Measurements from ENCODE around the gene NDOR1.
A peak's percentile ranks its signal among the peaks of the same experiment; 100 is the strongest.

NDOR1 gene

GRCh38 chr9:137184881-137185660 lies 20.4 kb upstream of the NDOR1 start:
- peak overlapping the region; percentile 91 for H3K4me2 ChIP-seq (ENCODE audit: low read depth, low read length, poor library complexity, severe bottlenecking)
- no peak overlapping the region for H3K4me3 ChIP-seq (ENCODE audit: low read length, poor library complexity, severe bottlenecking)
- H3K36me3 ChIP-seq (ENCODE audit: insufficient read depth, low read length): peaks cover 21% of the 10 kb centered on the region; the same call in 1 of the 2 replicates
- peaks cover 8% of the 10 kb centered on the region; the same call in 1 of the 2 replicates for H3F3A ChIP-seq (ENCODE audit: low read depth)
- H3K9ac ChIP-seq (ENCODE audit: low read depth, low read length, poor library complexity, severe bottlenecking): no peak overlapping the region
- H3K79me2 ChIP-seq (ENCODE audit: insufficient read depth, low read length): peaks cover 41% of the 10 kb centered on the region
- H3K9me2 ChIP-seq (replicated peaks; ENCODE audit: low read depth, low read length): no peaks in the 10 kb centered on the region
- H3K4me1 ChIP-seq (ENCODE audit: insufficient read depth, low read length, poor library complexity, severe bottlenecking): peaks cover 16% of the 10 kb centered on the region
- no peaks in the 10 kb centered on the region for H3K9me3 ChIP-seq (ENCODE audit: insufficient read depth, low read depth, low read length)
- peaks cover 18% of the 10 kb centered on the region for H4K20me1 ChIP-seq (ENCODE audit: insufficient read depth, low read length, poor library complexity, severe bottlenecking)
- no peaks in the 10 kb centered on the region for H3K27me3 ChIP-seq (ENCODE audit: insufficient read depth, low read length, poor library complexity, severe bottlenecking)
- no peak overlapping the region for H2AFZ ChIP-seq (ENCODE audit: low read length)
- TF ChIP-seq EZH2phosphoT487 (IDR thresholded peaks at IDR 0.05; ENCODE audit: borderline replicate concordance): no peak
- TF ChIP-seq, protein P1, sequence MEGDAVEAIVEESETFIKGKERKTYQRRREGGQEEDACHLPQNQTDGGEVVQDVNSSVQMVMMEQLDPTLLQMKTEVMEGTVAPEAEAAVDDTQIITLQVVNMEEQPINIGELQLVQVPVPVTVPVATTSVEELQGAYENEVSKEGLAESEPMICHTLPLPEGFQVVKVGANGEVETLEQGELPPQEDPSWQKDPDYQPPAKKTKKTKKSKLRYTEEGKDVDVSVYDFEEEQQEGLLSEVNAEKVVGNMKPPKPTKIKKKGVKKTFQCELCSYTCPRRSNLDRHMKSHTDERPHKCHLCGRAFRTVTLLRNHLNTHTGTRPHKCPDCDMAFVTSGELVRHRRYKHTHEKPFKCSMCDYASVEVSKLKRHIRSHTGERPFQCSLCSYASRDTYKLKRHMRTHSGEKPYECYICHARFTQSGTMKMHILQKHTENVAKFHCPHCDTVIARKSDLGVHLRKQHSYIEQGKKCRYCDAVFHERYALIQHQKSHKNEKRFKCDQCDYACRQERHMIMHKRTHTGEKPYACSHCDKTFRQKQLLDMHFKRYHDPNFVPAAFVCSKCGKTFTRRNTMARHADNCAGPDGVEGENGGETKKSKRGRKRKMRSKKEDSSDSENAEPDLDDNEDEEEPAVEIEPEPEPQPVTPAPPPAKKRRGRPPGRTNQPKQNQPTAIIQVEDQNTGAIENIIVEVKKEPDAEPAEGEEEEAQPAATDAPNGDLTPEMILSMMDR (conservative IDR thresholded peaks at IDR 0.05; ENCODE audit: low read length): no peak

- Histone ChIP-seq H3K4me2 (ENCODE audit: low read depth, low read length, poor library complexity, severe bottlenecking) (peak overlapping the region; percentile 91), H3K36me3 (ENCODE audit: insufficient read depth, low read length) (peaks cover 14% of the 10 kb centered on the region; the same call in 1 of the 2 replicates), H4K20me1 (ENCODE audit: insufficient read depth, low read length, poor library complexity, severe bottlenecking) (peaks cover 26% of the 10 kb centered on the region), H3K9me2 (replicated peaks; ENCODE audit: low read depth, low read length) (no peaks in the 10 kb centered on the region), H3K4me3 (ENCODE audit: low read length, poor library complexity, severe bottlenecking) (peak overlapping the region; percentile 96), H3K27me3 (ENCODE audit: insufficient read depth, low read length, poor library complexity, severe bottlenecking) (no peaks in the 10 kb centered on the region), H3K79me2 (ENCODE audit: insufficient read depth, low read length) (peaks cover 49% of the 10 kb centered on the region), H2AFZ (ENCODE audit: low read length) (no peak overlapping the region), H3K9ac (ENCODE audit: low read depth, low read length, poor library complexity, severe bottlenecking) (no peak overlapping the region), H3F3A (ENCODE audit: low read depth) (peaks cover 8% of the 10 kb centered on the region; the same call in 1 of the 2 replicates), H3K4me1 (ENCODE audit: insufficient read depth, low read length, poor library complexity, severe bottlenecking) (peaks cover 20% of the 10 kb centered on the region), H3K9me3 (ENCODE audit: insufficient read depth, low read depth, low read length) (no peaks in the 10 kb centered on the region)
- TF ChIP-seq, protein P1 (conservative IDR thresholded peaks at IDR 0.05; ENCODE audit: low read length): no peak
- no peak for TF ChIP-seq EZH2phosphoT487 (IDR thresholded peaks at IDR 0.05; ENCODE audit: borderline replicate concordance)
These were observed 19.6 kb upstream of the NDOR1 start for GRCh38 chr9:137185921-137186320.

GRCh38 chr9:137186385-137186784 lies 19.1 kb upstream of the NDOR1 start:
- TF ChIP-seq EZH2phosphoT487 (IDR thresholded peaks at IDR 0.05; ENCODE audit: borderline replicate concordance): no peak
- TF ChIP-seq, protein P1 (conservative IDR thresholded peaks at IDR 0.05; ENCODE audit: low read length): no peak
- H3K4me3 ChIP-seq (ENCODE audit: low read length, poor library complexity, severe bottlenecking): peak overlapping the region; percentile 96
- peaks cover 54% of the 10 kb centered on the region for H3K79me2 ChIP-seq (ENCODE audit: insufficient read depth, low read length)

More at GRCh38 chr9:137186385-137186784, 19.1 kb upstream of the NDOR1 start:
- peaks cover 8% of the 10 kb centered on the region; the same call in 1 of the 2 replicates for H3F3A ChIP-seq (ENCODE audit: low read depth)
- peaks cover 20% of the 10 kb centered on the region for H3K4me1 ChIP-seq (ENCODE audit: insufficient read depth, low read length, poor library complexity, severe bottlenecking)
- no peaks in the 10 kb centered on the region for H3K9me2 ChIP-seq (replicated peaks; ENCODE audit: low read depth, low read length)
- peaks cover 15% of the 10 kb centered on the region; the same call in 1 of the 2 replicates for H3K36me3 ChIP-seq (ENCODE audit: insufficient read depth, low read length)
- peaks cover 26% of the 10 kb centered on the region for H4K20me1 ChIP-seq (ENCODE audit: insufficient read depth, low read length, poor library complexity, severe bottlenecking)
- peak overlapping the region; percentile 91 for H3K4me2 ChIP-seq (ENCODE audit: low read depth, low read length, poor library complexity, severe bottlenecking)
- no peaks in the 10 kb centered on the region for H3K27me3 ChIP-seq (ENCODE audit: insufficient read depth, low read length, poor library complexity, severe bottlenecking)
- H3K9ac ChIP-seq (ENCODE audit: low read depth, low read length, poor library complexity, severe bottlenecking): no peak overlapping the region
- no peak overlapping the region for H2AFZ ChIP-seq (ENCODE audit: low read length)
- H3K9me3 ChIP-seq (ENCODE audit: insufficient read depth, low read depth, low read length): no peaks in the 10 kb centered on the region

Data from Loucy (cell line).